Heart left ventricle (tissue), 16 donors: ENCODE data around the gene NDFIP1. TPM values are rescaled to one million over a fixed set of nuclear protein-coding genes. Genes with fewer than 3 reads are reported as not detected.

Experiments used
- ATAC-seq, 4 donors: fragments of 200-7000 bp; cut with Tn5 transposase; one replicate each; pipeline ENCODE4 v1.9.1; 2020 to 2022; ENCODE audit warnings: moderate library complexity in 4 of 4, mild to moderate bottlenecking in 3 of 4, moderate number of reproducible peaks in 1 of 4
- DNase-seq, 5 donors: peaks; one replicate each; pipeline ENCODE4 v3.0.0-alpha.2; 2020
- H3K27ac ChIP-seq, 12 donors: fragments of 200-600 bp; sonication (generic) in 4 of 12; one replicate each; pipeline versions ENCODE4 v1.5.0 to v1.8.0; 2016 to 2022; ENCODE audit warnings: mild to moderate bottlenecking in 2 of 12
- H3K27me3 ChIP-seq, 9 donors: fragments of 200-600 bp; sonication (generic) in 2 of 9; one replicate each; pipeline versions ENCODE4 v1.5.1 to v1.8.0; 2016 to 2022; ENCODE audit warnings: mild to moderate bottlenecking in 3 of 9
- H3K36me3 ChIP-seq, 9 donors: fragments of 200-600 bp; sonication (generic) in 2 of 9; one replicate each; pipeline versions ENCODE4 v1.5.0 to v1.8.0; 2018 to 2022; ENCODE audit warnings: mild to moderate bottlenecking in 2 of 9
- H3K4me1 ChIP-seq, 12 donors: fragments of 200-600 bp; sonication (generic) in 4 of 12; one replicate each; pipeline versions ENCODE4 v1.5.0 to v1.8.0; 2016 to 2022; ENCODE audit warnings: mild to moderate bottlenecking in 3 of 12
- H3K4me3 ChIP-seq, 12 donors: fragments of 200-600 bp; sonication (generic) in 4 of 12; one replicate each; pipeline versions ENCODE4 v1.5.0 to v1.8.0; 2017 to 2022; ENCODE audit warnings: mild to moderate bottlenecking in 9 of 12, moderate library complexity in 4 of 12
- H3K9me3 ChIP-seq, 12 donors: fragments of 200-600 bp; sonication (generic) in 4 of 12; one replicate each; pipeline versions ENCODE4 v1.5.0 to v1.8.0; 2016 to 2022; ENCODE audit warnings: mild to moderate bottlenecking in 1 of 12
- CTCF ChIP-seq, 12 donors: fragments of 200-600 bp; sonication (generic) in 4 of 12; IDR thresholded peaks; one replicate each; pipeline versions ENCODE4 v1.5.0 to v1.8.0; 2018 to 2022; ENCODE audit warnings: antibody characterized with exemption in 12 of 12, mild to moderate bottlenecking in 5 of 12
- POLR2A ChIP-seq, 2 donors: fragments of 450-650 bp; IDR thresholded peaks; one replicate each; pipeline ENCODE4 v1.6.1; 2017; ENCODE audit warnings: antibody characterized with exemption in 2 of 2, mild to moderate bottlenecking in 2 of 2, moderate library complexity in 2 of 2
- WGBS, 4 donors: extraction: QIAGEN DNeasy Blood & Tissue Kit in 2 of 4; methylation state at CpG; one replicate each; pipeline versions ENCODE4 v1.1.5 to v1.1.7; 2013 to 2018; 5-methylcytosine and 5-hydroxymethylcytosine counted together
- intact Hi-C, 10 donors: fragments of 100-400 bp; cut with DNase I; formaldehyde crosslinking; loops; one replicate each; pipeline versions ENCODE4 v1.11.1 to v1.14.2; 2022
- polyA plus RNA-seq, 2 donors: library from polyadenylated mRNA; stranded (reverse); fragments of 200-250 nt; gene quantifications; one replicate each; pipeline ENCODE4 v1.2.3, GENCODE V29; 2013
- total RNA-seq, 9 donors: library from RNA; depleted of rRNA in 2 of 9; stranded (reverse); fragments of >200 nt in 2 of 9; fragmentation: NEBNext Ultra II Directional in 3 of 9; extraction: Animal tissue kit (Norgen Biotek cat#: 25700) in 3 of 9; gene quantifications; one replicate each; pipeline versions ENCODE4 v1.1.0 to v1.2.4, GENCODE V29; 2016 to 2023
- donor health status: ischemic (EF 13 %, LVEDD 7.1; RV severe dilation, severe dysfunction).
- donor health status: healthy with polysubstance abuse.
- donor health status: DM: no; HTN: yes; CAD: no.
- donor health status: DM: no; HTN: no; CAD: no.
- donor health status: ischemic (EF 25% LVEDD 6.9; RV normal size, moderate dysfunction).
- donor health status: ischemic (EF 25% LVEDD 5.7; RV mildly dilated, moderate dysfunction).
- donor health status: healthy.
- donor health status: DM: yes; HTN: yes; CAD: no.
- donor health status: ischemic (EF 35%, LVEDD 5.7; RV mildly dilated, moderate dysfunction).
- donor health status: nonischemic (EF 11% LVEDD 7.7; RV severe dilation, severe dysfunction).
- donor health status: DM: yes; HTN: yes; CAD: no.
- donor health status: PGD.
- donor health status: ischemic (EF 29% LVEDD 5.4; RV normal size, mild dysfunction).
- donor health status: nonischemic (EF 23%, LVEDD 6.1; RV moderate dilation, normal function).

Gene NDFIP1
- total and polyA plus RNA-seq, 11 donors, result 26.6 to 69.3 (median 61.0) TPM

GRCh38 chr5:142192286-142193113 lies 83.9 kb downstream of the NDFIP1 start:
- DNase-seq, result no peak
- no peaks in the 10 kb centered on the region for H3K36me3 ChIP-seq
- H3K4me3 ChIP-seq, result no peak overlapping the region
- H3K4me1 ChIP-seq, result peaks cover 0 to 17% (median 6%) of the 10 kb centered on the region in 12 donors
- no peaks in the 10 kb centered on the region for H3K9me3 ChIP-seq
- peak overlapping the region in 3 of 12 donors; percentile 3 to 35 (median 11) for H3K27ac ChIP-seq
- intact Hi-C loops, result no loop called here
- no peaks in the 10 kb centered on the region for H3K27me3 ChIP-seq
- no peak for TF ChIP-seq POLR2A (IDR thresholded peaks at IDR 0.05)
- no peak for TF ChIP-seq CTCF (IDR thresholded peaks at IDR 0.05)
- ATAC-seq, result no peak
- WGBS, 4 donors, result 79 to 87% (median 82%) methylated on average over 15 of the region's 15 CpGs

DNA sequence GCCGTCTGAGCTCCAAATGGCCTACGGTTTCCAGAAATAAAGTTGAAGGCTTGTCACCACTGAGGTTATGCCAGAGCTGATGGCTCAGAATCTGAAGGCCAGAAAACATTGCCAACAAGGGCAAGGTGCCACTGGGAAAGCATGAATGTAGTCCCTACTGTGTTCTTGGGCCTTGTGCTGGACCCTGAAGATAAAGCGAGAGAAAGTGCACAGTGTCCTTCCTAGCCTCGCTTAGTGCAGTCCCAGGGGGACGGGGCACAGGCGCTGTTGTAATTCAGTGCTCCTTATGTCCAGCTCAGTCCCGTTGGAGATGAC lies 84.5 kb downstream of the NDFIP1 start:
- Histone ChIP-seq H3K9me3 (no peaks in the 10 kb centered on the region), H3K27me3 (no peaks in the 10 kb centered on the region), H3K36me3 (no peaks in the 10 kb centered on the region), H3K27ac (peak overlapping the region in 3 of 12 donors; percentile 3 to 35 (median 11)), H3K4me3 (no peak overlapping the region), H3K4me1 (peaks cover 0 to 17% (median 6%) of the 10 kb centered on the region in 12 donors)
- intact Hi-C loops, result no loop called here
- TF ChIP-seq CTCF (IDR thresholded peaks at IDR 0.05) (no peak), POLR2A (IDR thresholded peaks at IDR 0.05) (no peak)
- 58 to 74% (median 69%) methylated on average over 7 of the region's 7 CpGs for WGBS, 4 donors
- peak; percentile 62 to 87 (median 76) for ATAC-seq
- DNase-seq, result peak in 3 of 5 donors; percentile 28 to 63 (median 56)

DNA sequence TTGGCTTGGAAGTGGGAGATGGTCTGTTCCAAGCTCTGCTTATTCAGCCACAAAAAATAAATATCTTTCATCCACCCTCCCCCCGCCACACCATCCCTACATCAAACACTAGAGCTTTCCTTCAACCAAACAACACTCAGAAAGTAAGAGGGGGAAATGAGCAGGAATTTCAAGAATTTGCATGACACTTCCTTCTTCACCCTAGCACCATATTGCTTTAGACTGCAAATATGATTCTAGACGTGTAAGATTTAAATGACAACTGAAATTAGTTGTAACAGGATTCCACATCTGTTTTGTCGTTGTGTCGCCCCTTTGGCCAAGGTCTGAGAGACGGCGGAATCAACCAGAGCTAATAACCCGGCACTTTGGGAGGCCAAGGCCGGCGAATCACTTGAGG lies 88.5 kb downstream of the NDFIP1 start:
- 79 to 86% (median 83%) methylated on average over 9 of the region's 9 CpGs for WGBS, 4 donors
- ATAC-seq, result no peak
- intact Hi-C loops, result loop anchor here in 1 of 10 donors (5.0 kb wide), 1 partner anchor 565 kb away; no protein-coding TSS in a partner anchor
- Histone ChIP-seq H3K4me3 (no peak overlapping the region), H3K36me3 (no peaks in the 10 kb centered on the region), H3K27me3 (no peaks in the 10 kb centered on the region), H3K4me1 (peaks cover 0 to 14% (median 6%) of the 10 kb centered on the region in 12 donors), H3K9me3 (no peaks in the 10 kb centered on the region), H3K27ac (no peak overlapping the region)
- no peak for DNase-seq
- TF ChIP-seq POLR2A (IDR thresholded peaks at IDR 0.05), result no peak
- TF ChIP-seq CTCF (IDR thresholded peaks at IDR 0.05), result no peak

DNA sequence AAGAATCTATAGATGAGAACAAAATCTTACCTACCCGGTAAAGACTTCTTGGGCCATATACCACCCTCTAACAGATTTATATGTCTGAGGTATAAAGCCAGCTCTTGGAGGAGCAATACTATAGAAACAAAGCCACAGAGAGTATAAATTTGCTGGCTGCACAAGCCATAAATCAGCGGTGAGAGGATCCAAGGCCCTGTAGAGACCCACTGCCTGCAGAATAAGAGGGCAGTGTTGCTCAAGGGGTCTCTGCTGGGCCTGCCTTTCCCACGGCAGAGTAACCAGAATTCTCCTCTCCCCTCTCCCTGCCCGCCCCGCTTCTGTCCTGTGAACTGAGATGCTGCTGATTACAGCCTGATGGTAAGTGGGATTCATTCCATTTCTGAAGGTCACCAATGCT lies 89.2 kb downstream of the NDFIP1 start:
- no peaks in the 10 kb centered on the region for H3K9me3 ChIP-seq
- H3K36me3 ChIP-seq, result no peaks in the 10 kb centered on the region
- 92 to 100% (median 95%) methylated on average over 4 to 5 of the region's 5 CpGs for WGBS, 4 donors
- peaks cover 0 to 8% (median 3%) of the 10 kb centered on the region in 12 donors for H3K4me1 ChIP-seq
- H3K27me3 ChIP-seq, result no peaks in the 10 kb centered on the region
- TF ChIP-seq CTCF (IDR thresholded peaks at IDR 0.05) (no peak), POLR2A (IDR thresholded peaks at IDR 0.05) (no peak)
- intact Hi-C loops, result loop anchor here in 1 of 10 donors (5.0 kb wide), 1 partner anchor 565 kb away; no protein-coding TSS in a partner anchor
- no peak for ATAC-seq
- H3K27ac ChIP-seq, result no peak overlapping the region
- DNase-seq, result no peak
- H3K4me3 ChIP-seq, result no peak overlapping the region
